Activated naive CD8-positive, alpha-beta T cell treated with anti-CD3 and anti-CD28 coated beads, Interleukin-2, amount 10 ng/mL, durations not matched to agents 7 days and 5 days (primary cell): ENCODE results near the gene ADM2. TPM values are rescaled to one million over a fixed set of nuclear protein-coding genes. Genes with fewer than 3 reads are reported as not detected.
A peak's percentile ranks its signal among the peaks of the same experiment; 100 is the strongest.
"Not testable (repeated sequence)": the region's sequence is repeated elsewhere in the genome, so short reads cannot be mapped to it uniquely, and the experiment has no call there.

Experiments used
- ATAC-seq: fragments of 150-1000 bp; cut with Tn5 transposase; one replicate; pipeline ENCODE4 v1.10.0; 2021; ENCODE audit warnings: low read depth, moderate library complexity
- POLR2A ChIA-PET: fragments of 350-600 bp; sonication (Branson Sonifier 250); formaldehyde crosslinking; loops from one replicate; lab custom pipeline; 2021; ENCODE audit warnings: antibody characterized with exemption; lab: Charles Lee
- DNase-seq: peaks from one replicate; pipeline ENCODE4 v3.0.0; 2021
- H3K27ac Mint-ChIP-seq: one replicate; pipeline ENCODE4 v1.8.0; 2022; ENCODE audit warnings: mild to moderate bottlenecking, mixed read lengths
- H3K27me3 Mint-ChIP-seq: one replicate; pipeline ENCODE4 v1.8.0; 2022; ENCODE audit warnings: mild to moderate bottlenecking, moderate library complexity, mixed read lengths
- H3K36me3 Mint-ChIP-seq: one replicate; pipeline ENCODE4 v1.8.0; 2021; ENCODE audit warnings: mild to moderate bottlenecking, mixed read lengths
- H3K4me1 Mint-ChIP-seq: one replicate; pipeline ENCODE4 v1.8.0; 2021; ENCODE audit warnings: mixed read lengths
- H3K4me3 Mint-ChIP-seq: one replicate; pipeline ENCODE4 v1.8.0; 2022; ENCODE audit warnings: mild to moderate bottlenecking, moderate library complexity, mixed read lengths
- H3K9me3 Mint-ChIP-seq: one replicate; pipeline ENCODE4 v1.8.0; 2021; ENCODE audit warnings: mixed read lengths
- total RNA-seq, 2 experiments: library from RNA; stranded (reverse); gene quantifications; one replicate each; pipeline ENCODE4 v1.2.3, GENCODE V29; 2021

ADM2 gene
- total RNA-seq, 2 experiments from 2014 or later = 6.5 to 6.7 TPM

- Mint-ChIP-seq H3K4me1 (peaks cover 41% of the 10 kb centered on the region), H3K27ac (peak overlapping the region; percentile 100), H3K27me3 (no peaks in the 10 kb centered on the region), H3K36me3 (peaks cover 19% of the 10 kb centered on the region), H3K9me3 (no peaks in the 10 kb centered on the region), H3K4me3 (peak overlapping the region; percentile 95)
- ATAC-seq = peak; percentile 37
- POLR2A ChIA-PET = interaction anchor here (1.0 to 13.0 kb wide), 11 partner anchors 11 to 90 kb away, joined by 4 to 247 read pairs (median 8); partner anchors contain the start of genes CHKB, KLHDC7B, LMF2 and NCAPH2
- DNase-seq = peak; percentile 87
These were observed 49.7 kb downstream of the ADM2 start for GRCh38 chr22:50530877-50531545.

- H3K27ac Mint-ChIP-seq = peak overlapping the region; percentile 100
- H3K4me1 Mint-ChIP-seq = peaks cover 43% of the 10 kb centered on the region
- no peaks in the 10 kb centered on the region for H3K27me3 Mint-ChIP-seq
- H3K36me3 Mint-ChIP-seq = peaks cover 19% of the 10 kb centered on the region
- peak; percentile 86 for DNase-seq
- ATAC-seq = peak; percentile 36
- H3K9me3 Mint-ChIP-seq = no peaks in the 10 kb centered on the region
- POLR2A ChIA-PET = interaction anchor here (0.8 to 13.0 kb wide), 13 partner anchors 11 to 90 kb away, joined by 3 to 247 read pairs (median 7); partner anchors contain the start of genes CHKB, KLHDC7B, LMF2 and NCAPH2
- peak overlapping the region; percentile 95 for H3K4me3 Mint-ChIP-seq
These were observed 50.2 kb downstream of the ADM2 start for GRCh38 chr22:50531546-50531961.

- DNase-seq (peak; percentile 66), ATAC-seq (no peak)
- POLR2A ChIA-PET = interaction anchor here (0.5 to 13.0 kb wide), 14 partner anchors 10 to 226 kb away, joined by 3 to 247 read pairs (median 6); partner anchors contain the start of genes CHKB, KLHDC7B, LMF2 and NCAPH2
- Mint-ChIP-seq H3K4me3 (peak overlapping the region; percentile 95), H3K36me3 (peaks cover 24% of the 10 kb centered on the region), H3K4me1 (peaks cover 41% of the 10 kb centered on the region), H3K27ac (peak overlapping the region; percentile 100), H3K9me3 (no peaks in the 10 kb centered on the region), H3K27me3 (no peaks in the 10 kb centered on the region)
These were observed 50.8 kb downstream of the ADM2 start for GRCh38 chr22:50531962-50532674.

DNA sequence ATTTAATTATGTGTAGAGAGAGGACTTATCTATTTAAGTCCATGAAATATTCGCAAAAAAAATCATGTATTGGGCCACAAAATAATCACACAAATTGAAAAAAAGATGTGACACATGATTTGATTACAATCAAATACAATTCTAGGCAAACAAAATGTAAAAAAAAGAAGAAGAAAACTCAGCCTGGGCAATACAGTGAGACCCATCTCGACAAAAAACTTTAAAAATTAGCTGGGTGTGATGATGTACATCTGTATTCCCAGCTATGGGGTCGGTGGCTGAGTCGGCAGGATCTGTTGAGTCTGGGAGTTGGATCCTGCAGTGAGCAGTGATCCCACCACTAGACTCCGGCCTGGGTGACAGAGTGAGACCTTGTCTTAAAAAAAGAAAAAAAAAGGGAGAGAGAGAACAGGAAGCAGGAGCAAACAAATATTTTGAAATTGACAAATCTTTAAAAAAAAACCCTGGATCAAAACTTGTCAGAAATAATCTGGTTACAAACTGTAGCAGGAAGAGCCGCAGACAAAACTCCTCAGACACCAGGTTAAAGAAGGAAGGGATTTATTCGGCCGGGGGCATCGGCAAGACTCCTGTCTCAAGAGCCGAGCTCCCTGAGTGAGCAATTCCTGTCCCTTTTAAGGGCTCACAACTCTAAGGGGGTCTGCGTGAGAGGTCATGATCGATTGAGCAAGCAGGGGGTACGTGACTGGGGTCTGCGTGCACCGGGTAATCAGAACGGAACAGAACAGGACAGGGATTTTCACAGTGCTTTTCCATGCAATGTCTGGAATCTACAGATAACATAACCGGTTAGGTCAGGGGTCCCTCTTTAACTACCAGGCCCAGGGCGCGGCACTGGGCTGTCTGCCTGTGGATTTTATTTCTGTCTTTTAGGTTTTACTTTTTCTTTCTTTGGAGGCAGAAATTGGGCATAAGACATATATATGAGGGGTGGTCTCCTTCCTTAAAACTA is 51.8 kb downstream of the ADM2 start:
- Mint-ChIP-seq H3K27ac (peak overlapping the region; percentile 100), H3K27me3 (no peaks in the 10 kb centered on the region), H3K4me3 (peak overlapping the region; percentile 95), H3K4me1 (peaks cover 37% of the 10 kb centered on the region), H3K36me3 (peaks cover 23% of the 10 kb centered on the region), H3K9me3 (peaks cover 2% of the 10 kb centered on the region)
- no peak for DNase-seq
- POLR2A ChIA-PET = interaction anchor here (0.6 to 13.0 kb wide), 9 partner anchors 9 to 88 kb away, joined by 3 to 247 read pairs (median 9); partner anchors contain the start of genes CHKB, KLHDC7B, LMF2 and NCAPH2
- ATAC-seq = no peak

DNA sequence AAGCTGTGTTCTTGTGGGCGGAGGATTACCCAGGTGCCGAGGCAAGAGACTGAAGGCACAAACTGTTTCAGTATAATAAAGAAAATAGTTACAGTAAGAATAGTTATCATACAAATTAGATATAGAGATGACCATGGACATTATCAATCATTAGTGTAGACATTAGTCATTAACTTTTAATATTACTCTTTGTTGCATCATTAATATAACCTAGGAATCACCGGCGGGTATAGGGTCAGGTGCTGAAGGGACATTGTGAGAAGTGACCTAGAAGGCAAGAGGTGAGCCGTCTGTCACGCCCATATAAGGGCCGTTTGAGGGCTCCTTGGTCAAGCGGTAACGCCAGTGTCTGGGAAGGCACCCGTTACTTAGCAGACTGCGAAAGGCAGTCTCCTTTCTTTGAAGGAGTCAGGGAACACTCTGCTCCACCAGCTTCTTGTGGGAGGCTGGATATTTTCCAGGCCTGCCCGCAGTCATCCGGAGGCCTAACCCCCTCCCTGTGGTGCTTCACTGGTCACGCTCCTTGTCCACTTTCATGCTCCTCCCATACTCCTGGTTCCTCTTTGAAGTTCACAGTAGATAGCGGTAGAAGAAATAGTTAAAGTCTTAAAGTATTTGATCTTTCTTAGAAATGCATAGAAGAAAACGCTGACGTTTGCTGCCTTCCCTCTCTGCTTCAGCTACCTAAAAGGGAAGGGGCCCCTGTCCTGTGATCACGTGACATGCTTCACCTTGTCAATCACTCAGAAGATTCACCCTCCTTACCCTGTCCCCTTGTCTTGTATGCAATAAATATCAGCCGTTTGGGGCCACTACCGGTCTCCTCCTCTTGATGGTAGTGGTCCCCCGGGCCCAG is 52.7 kb downstream of the ADM2 start:
- POLR2A ChIA-PET = interaction anchor here (0.9 to 13.0 kb wide), 5 partner anchors 9 to 87 kb away, joined by 3 to 247 read pairs (median 9); partner anchors contain the start of genes KLHDC7B, SCO2 and SYCE3
- peak overlapping the region; percentile 100 for H3K27ac Mint-ChIP-seq
- not testable (repeated sequence) for H3K27me3 Mint-ChIP-seq, H3K9me3 Mint-ChIP-seq, DNase-seq, ATAC-seq
- peaks cover 20% of the 10 kb centered on the region for H3K36me3 Mint-ChIP-seq
- peaks cover 34% of the 10 kb centered on the region for H3K4me1 Mint-ChIP-seq
- peak overlapping the region; percentile 30 for H3K4me3 Mint-ChIP-seq

- Mint-ChIP-seq H3K9me3 (peaks cover 2% of the 10 kb centered on the region), H3K36me3 (peaks cover 20% of the 10 kb centered on the region), H3K4me1 (peaks cover 43% of the 10 kb centered on the region), H3K27ac (peak overlapping the region; percentile 56), H3K4me3 (no peak overlapping the region), H3K27me3 (no peaks in the 10 kb centered on the region)
- POLR2A ChIA-PET = interaction anchor here (0.9 to 13.0 kb wide), 6 partner anchors 10 to 86 kb away, joined by 3 to 247 read pairs (median 7); partner anchors contain the start of genes KLHDC7B, SCO2 and SYCE3
- ATAC-seq (no peak), DNase-seq (no peak)
These were observed 53.8 kb downstream of the ADM2 start for GRCh38 chr22:50535113-50535512.

Other genes with a start within 250 kb of the ADM2 start
- 10 to 100 TPM; 92.2 to 94.5 TPM for gene TUBGCP6, start 236.5 kb upstream of the ADM2 start, total RNA-seq
- 100 to 1,000 TPM in 1 of 2 experiments, 10 to 100 TPM in 1; 99.1 to 111 TPM for gene HDAC10, start 230.3 kb upstream of the ADM2 start, total RNA-seq
- gene MAPK12, start 219.9 kb upstream of the ADM2 start, total RNA-seq = 1 to 10 TPM; 3.1 to 3.6 TPM
- 1 to 10 TPM; 7.9 to 8.5 TPM for gene MAPK11, start 211.2 kb upstream of the ADM2 start, total RNA-seq
- 10 to 100 TPM; 43.0 to 45.8 TPM for gene PLXNB2, start 173.9 kb upstream of the ADM2 start, total RNA-seq
- gene DENND6B, start 154.5 kb upstream of the ADM2 start, total RNA-seq = 1 to 10 TPM; 8.8 to 9.5 TPM
- gene PPP6R2, start 138.2 kb upstream of the ADM2 start, total RNA-seq = 10 to 100 TPM; 81.6 to 86.8 TPM
- 100 to 1,000 TPM; 211 to 221 TPM for gene SBF1, start 6.5 kb upstream of the ADM2 start, total RNA-seq
- not detected for gene MIOX, start 5.3 kb downstream of the ADM2 start, total RNA-seq
- 100 to 1,000 TPM; 128 to 141 TPM for gene LMF2, start 26.2 kb downstream of the ADM2 start, total RNA-seq
- gene NCAPH2, start 26.7 kb downstream of the ADM2 start, total RNA-seq = 100 to 1,000 TPM; 126 TPM
- 10 to 100 TPM in 1 of 2 experiments, 1 to 10 TPM in 1; 8.1 to 12.8 TPM for gene SCO2, start 44.1 kb downstream of the ADM2 start, total RNA-seq
- 10 to 100 TPM; 86.3 to 94.5 TPM for gene TYMP, start 48.5 kb downstream of the ADM2 start, total RNA-seq
- gene KLHDC7B, start 64.4 kb downstream of the ADM2 start, total RNA-seq = 10 to 100 TPM; 18.8 to 21.9 TPM
- 1 to 10 TPM in 1 of 2 experiments, under 1 TPM in 1; 0.79 to 1.1 TPM for gene SYCE3, start 81.4 kb downstream of the ADM2 start, total RNA-seq
- 10 to 100 TPM; 85.2 to 95.4 TPM for gene CPT1B, start 96.9 kb downstream of the ADM2 start, total RNA-seq
- 100 to 1,000 TPM; 132 to 137 TPM for gene CHKB, start 101.3 kb downstream of the ADM2 start, total RNA-seq
- under 1 TPM; 0.28 to 0.39 TPM for gene MAPK8IP2, start 119.2 kb downstream of the ADM2 start, total RNA-seq
- gene ARSA, start 146.6 kb downstream of the ADM2 start, total RNA-seq = 10 to 100 TPM; 65.2 to 65.4 TPM
- gene SHANK3, start 191.3 kb downstream of the ADM2 start, total RNA-seq = under 1 TPM in 1 of 2 experiments, not detected in 1; 0.06 TPM